Neural progenitor cell (in vitro differentiated cells): ENCODE measurements around the gene ATG13.

Experiments
- EZH2 ChIP-seq: fragments of 200-600 bp; sonication (generic); IDR thresholded peaks from 2 replicates; pipeline ENCODE4 v1.6.1; 2017; ENCODE audit warnings: antibody characterized with exemption, mild to moderate bottlenecking, moderate library complexity
- EZH2phosphoT487 ChIP-seq: fragments of 200-600 bp; sonication (generic); IDR thresholded peaks from 2 replicates; pipeline ENCODE4 v1.6.1; 2017; ENCODE audit warnings: antibody characterized with exemption
- TF ChIP-seq, protein P1 (sequence below): fragments of 200-600 bp; sonication (generic); IDR thresholded peaks from 2 replicates; pipeline ENCODE4 v1.5.1; 2017; ENCODE audit warnings: antibody characterized with exemption, mild to moderate bottlenecking

DNA sequence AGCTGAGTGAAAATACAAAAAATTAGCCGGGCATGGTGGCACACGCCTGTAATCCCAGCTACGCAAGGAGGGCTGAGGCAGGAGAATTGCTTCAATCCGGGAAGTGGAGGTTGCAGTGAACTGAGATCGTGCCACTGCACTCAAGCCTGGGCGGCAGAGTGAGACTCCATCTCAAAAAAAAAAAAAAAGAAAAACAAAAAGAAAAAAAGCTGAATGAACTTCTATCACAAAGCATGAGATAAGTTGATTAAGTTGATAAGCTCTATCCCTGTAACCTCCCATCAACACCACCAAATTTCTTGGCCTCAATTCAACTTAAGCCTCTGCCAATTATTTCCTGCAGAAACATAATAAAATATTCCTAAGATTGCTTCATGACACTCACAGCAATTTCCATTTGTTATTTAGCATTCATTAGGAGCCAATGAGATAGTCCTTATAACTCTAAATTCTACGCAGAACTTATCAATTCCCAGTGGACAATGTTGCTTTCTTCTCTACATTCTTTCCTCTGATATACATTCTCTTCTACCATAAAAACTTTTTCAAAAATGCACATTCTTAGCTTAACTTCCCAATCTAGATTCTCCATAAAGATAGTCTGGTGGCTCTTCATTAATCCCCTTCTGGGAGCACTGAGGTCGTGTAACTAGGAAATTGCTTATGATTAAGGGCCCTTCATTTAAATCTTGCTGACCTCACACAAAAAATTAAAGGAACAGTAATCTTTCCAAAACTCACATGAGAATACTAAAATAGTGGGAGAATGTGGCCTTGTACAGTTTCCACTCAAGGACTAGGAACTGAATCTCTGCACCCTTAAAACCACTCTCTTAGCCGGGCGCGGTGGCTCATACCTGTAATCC lies 26.4 kb upstream of the ATG13 start:
- TF ChIP-seq, protein P1, sequence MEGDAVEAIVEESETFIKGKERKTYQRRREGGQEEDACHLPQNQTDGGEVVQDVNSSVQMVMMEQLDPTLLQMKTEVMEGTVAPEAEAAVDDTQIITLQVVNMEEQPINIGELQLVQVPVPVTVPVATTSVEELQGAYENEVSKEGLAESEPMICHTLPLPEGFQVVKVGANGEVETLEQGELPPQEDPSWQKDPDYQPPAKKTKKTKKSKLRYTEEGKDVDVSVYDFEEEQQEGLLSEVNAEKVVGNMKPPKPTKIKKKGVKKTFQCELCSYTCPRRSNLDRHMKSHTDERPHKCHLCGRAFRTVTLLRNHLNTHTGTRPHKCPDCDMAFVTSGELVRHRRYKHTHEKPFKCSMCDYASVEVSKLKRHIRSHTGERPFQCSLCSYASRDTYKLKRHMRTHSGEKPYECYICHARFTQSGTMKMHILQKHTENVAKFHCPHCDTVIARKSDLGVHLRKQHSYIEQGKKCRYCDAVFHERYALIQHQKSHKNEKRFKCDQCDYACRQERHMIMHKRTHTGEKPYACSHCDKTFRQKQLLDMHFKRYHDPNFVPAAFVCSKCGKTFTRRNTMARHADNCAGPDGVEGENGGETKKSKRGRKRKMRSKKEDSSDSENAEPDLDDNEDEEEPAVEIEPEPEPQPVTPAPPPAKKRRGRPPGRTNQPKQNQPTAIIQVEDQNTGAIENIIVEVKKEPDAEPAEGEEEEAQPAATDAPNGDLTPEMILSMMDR, result no peak
- TF ChIP-seq EZH2 (no peak), EZH2phosphoT487 (no peak)
